Measurements from ENCODE around the gene RAB36. TPM values are rescaled to one million over a fixed set of nuclear protein-coding genes. Genes with fewer than 3 reads are reported as not detected.

Gene RAB36
- total RNA-seq, 1 experiment from 2014 or later: 4.1 TPM

GRCh38 chr22:23143119-23143518, 2.2 kb upstream of the RAB36 start:
- CTCF ChIA-PET: no interaction called here

DNA sequence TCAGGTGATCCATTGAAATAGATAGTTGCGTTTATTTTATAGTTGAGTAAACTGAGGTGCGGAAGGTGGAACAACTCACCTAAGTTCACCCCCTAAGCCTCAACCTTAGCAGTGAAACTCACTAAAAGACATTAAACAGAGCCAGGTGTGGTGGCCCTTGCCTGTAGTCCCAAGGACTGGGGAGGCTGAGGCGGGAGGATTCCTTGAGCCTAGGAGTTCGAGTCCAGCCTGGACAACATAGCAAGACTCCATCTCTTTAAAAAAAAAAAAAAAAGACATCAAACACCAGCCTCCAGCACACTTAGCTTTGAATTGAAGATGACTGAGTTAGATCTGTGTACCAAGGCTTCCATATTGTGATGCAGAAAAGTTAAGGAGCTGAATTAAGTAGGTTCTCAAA, 845 bp upstream of the RAB36 start:
- BruUV-seq (replicated peaks): no TSS peak

More at GRCh38 chr22:23143119-23143518, 2.2 kb upstream of the RAB36 start:
- Histone ChIP-seq H3K9me3 (ENCODE audit: control insufficient read depth, insufficient read depth, low read depth, low read length) (no peaks in the 10 kb centered on the region), H3K27ac (ENCODE audit: low read length) (no peak overlapping the region), H3K4me3 (ENCODE audit: low read depth in 2 of 2, low read length in 2 of 2) (no peak overlapping the region), H3K36me3 (ENCODE audit: control insufficient read depth, insufficient read depth, low read length) (no peaks in the 10 kb centered on the region), H3K27me3 (ENCODE audit: control insufficient read depth, insufficient read depth, low read length) (no peaks in the 10 kb centered on the region), H3K4me1 (ENCODE audit: control insufficient read depth, insufficient read depth, low read length) (peaks cover 3% of the 10 kb centered on the region; the same call in 1 of the 2 replicates)
- ATAC-seq (no peak), DNase-seq (ENCODE audit: low read depth, low spot score) (no peak)
- POLR2A ChIA-PET: interaction anchor here (0.5 kb wide), 1 partner anchor 19 kb away, joined by 5 read pairs; no protein-coding TSS in a partner anchor
- TF ChIP-seq POLR2AphosphoS5 (IDR thresholded peaks at IDR 0.05; ENCODE audit: low read depth, low read length): no peak
- TF ChIP-seq SIN3A (IDR thresholded peaks at IDR 0.05; ENCODE audit: borderline replicate concordance, insufficient read depth, low read depth, low read length): no peak
- no peak for TF ChIP-seq TCF7L2 (IDR thresholded peaks at IDR 0.05; ENCODE audit: low read depth, low read length)
- no peak for TF ChIP-seq REST (IDR thresholded peaks at IDR 0.05; ENCODE audit: insufficient read depth in 1 of 2, low read depth in 2 of 2, low read length in 1 of 2)
- no peak for TF ChIP-seq CTCF (IDR thresholded peaks at IDR 0.05)
- no TSS peak for BruUV-seq (replicated peaks)
- intact Hi-C loops (cut with micrococcal nuclease; ENCODE audit: unreplicated experiment) (no loop called here), in situ Hi-C loops (cut with HindIII; ENCODE audit: low pct_unique_long_range_greater_than_20kb, low sequenced_read_pairs) (no loop called here)

More for the DNA sequence above, 845 bp upstream of the RAB36 start:
- TF ChIP-seq TCF7L2 (IDR thresholded peaks at IDR 0.05; ENCODE audit: low read depth, low read length) (no peak), SIN3A (IDR thresholded peaks at IDR 0.05; ENCODE audit: borderline replicate concordance, insufficient read depth, low read depth, low read length) (no peak), CTCF (IDR thresholded peaks at IDR 0.05) (no peak), REST (IDR thresholded peaks at IDR 0.05; ENCODE audit: insufficient read depth in 1 of 2, low read depth in 2 of 2, low read length in 1 of 2) (no peak), POLR2AphosphoS5 (IDR thresholded peaks at IDR 0.05; ENCODE audit: low read depth, low read length) (no peak)
- no peak for ATAC-seq
- intact Hi-C loops (cut with micrococcal nuclease; ENCODE audit: unreplicated experiment) (no loop called here), in situ Hi-C loops (cut with HindIII; ENCODE audit: low pct_unique_long_range_greater_than_20kb, low sequenced_read_pairs) (no loop called here)
- Histone ChIP-seq H3K4me1 (ENCODE audit: control insufficient read depth, insufficient read depth, low read length) (peaks cover 3% of the 10 kb centered on the region; the same call in 1 of the 2 replicates), H3K27ac (ENCODE audit: low read length) (peak overlapping the region; percentile 51; the same call in 1 of the 2 replicates), H3K4me3 (ENCODE audit: low read depth in 2 of 2, low read length in 2 of 2) (peak overlapping the region; percentile 50 to 64), H3K9me3 (ENCODE audit: control insufficient read depth, insufficient read depth, low read depth, low read length) (no peaks in the 10 kb centered on the region), H3K36me3 (ENCODE audit: control insufficient read depth, insufficient read depth, low read length) (no peaks in the 10 kb centered on the region), H3K27me3 (ENCODE audit: control insufficient read depth, insufficient read depth, low read length) (no peaks in the 10 kb centered on the region)
- DNase-seq (ENCODE audit: low read depth, low spot score): no peak
- ChIA-PET POLR2A (no interaction called here), CTCF (no interaction called here)

Data from Panc1 (cell line).